K562 (cell line): ENCODE data around the gene TRAPPC2L. TPM values are rescaled to one million over a fixed set of nuclear protein-coding genes. Genes with fewer than 3 reads are reported as not detected.

Source experiments
- FIP1L1 ChIP-seq: fragments of 200-400 bp; formaldehyde crosslinking; IDR thresholded peaks from 2 replicates; pipeline ENCODE4 v1.6.1; 2018; ENCODE audit warnings: mild to moderate bottlenecking, low read depth, low read length; ENCODE audit not compliant: poor library complexity, severe bottlenecking
- TGIF2 ChIP-seq: sonication (generic); formaldehyde crosslinking; IDR thresholded peaks from 2 replicates; pipeline ENCODE4 v1.8.1; 2022; ENCODE audit warnings: mild to moderate bottlenecking, missing genetic modification reagents, moderate library complexity
- ZFP30 ChIP-seq: fragments of 250-450 bp; sonication (Bioruptor Pico); IDR thresholded peaks from 2 replicates; pipeline ENCODE4 v1.8.0; 2022; ENCODE audit warnings: moderate library complexity, mild to moderate bottlenecking, inconsistent platforms, borderline replicate concordance
- ZFX ChIP-seq: sonication (generic); formaldehyde crosslinking; IDR thresholded peaks from 2 replicates; pipeline ENCODE4 v1.8.0; 2022; ENCODE audit warnings: mild to moderate bottlenecking, missing genetic modification reagents, moderate library complexity
- polyA plus RNA-seq, 8 experiments: library from polyadenylated mRNA; depleted of rRNA in 4 of 8; stranded (reverse) in 5 of 8; unstranded in 3 of 8; fragments of >200 nt; fragmentation: Nextera tagmentation in 2 of 8; fragmentation: Illumina TruSeq in 1 of 8; extraction: Ambion mirVana in 2 of 8; extraction: Trizol in 1 of 8; gene quantifications; 2 replicates each; pipeline versions ENCODE4 v1.2.1 to v1.2.3, GENCODE V29; 2011 to 2014; ENCODE audit warnings: inconsistent platforms in 1 of 8, missing spikeins in 1 of 8
- total RNA-seq, 7 experiments: library from RNA; depleted of rRNA in 6 of 7; stranded (reverse); fragments of >200 nt in 6 of 7; fragmentation: Illumina TruSeq in 2 of 7; extraction: Trizol in 2 of 7; gene quantifications; 2 replicates each; pipeline versions ENCODE4 v1.2.1 to v1.2.3, GENCODE V29; 2011 to 2021; ENCODE audit warnings: low replicate concordance in 1 of 7
- TF ChIP-seq, protein P1 (sequence below): fragments of 200-800 bp; sonication (Bioruptor generic); IDR thresholded peaks from 2 replicates; pipeline ENCODE4 v1.6.1; 2017; ENCODE audit warnings: missing genetic modification characterization, missing compliant biosample characterization
- TF ChIP-seq, protein P2 (sequence below): fragments of 450-650 bp; IDR thresholded peaks from 2 replicates; pipeline ENCODE4 v1.6.1; 2017; ENCODE audit warnings: antibody characterized with exemption, mild to moderate bottlenecking

The TRAPPC2L gene
- total and polyA plus RNA-seq, 9 of the 15 experiments (the other 6 are each of a cell fraction or from before 2014, with no cell fraction given), result 60.4 to 398 (median 97.5) TPM

DNA sequence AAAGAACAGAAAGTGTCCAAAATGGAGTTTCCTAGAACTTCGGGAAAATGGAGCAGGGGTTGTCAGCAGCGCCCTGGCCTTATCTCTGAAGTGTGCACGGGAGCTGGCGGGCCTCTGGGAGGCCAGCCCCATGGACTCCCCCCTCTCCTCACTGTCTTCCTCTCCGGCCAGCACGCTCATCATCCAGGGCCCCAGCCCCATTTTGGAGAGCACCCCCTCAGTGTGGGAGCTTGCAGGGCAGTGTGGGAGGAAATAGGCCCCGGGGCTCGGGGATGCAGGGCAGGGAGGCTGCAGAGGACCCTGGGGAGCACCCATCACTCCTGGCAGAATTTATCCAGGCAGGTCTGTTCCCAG is 14.4 kb downstream of the TRAPPC2L start (continued):
- TF ChIP-seq FIP1L1, result peak; percentile 14
- no peak for TF ChIP-seq ZFP30 (CRISPR knock-in tag)
- 0 out of 2 replicates have a peak, but pooled peaks have one; percentile 18 for TF ChIP-seq TGIF2 (CRISPR knock-in tag)
- 0 out of 2 replicates have a peak, but pooled peaks have one; percentile 10 for TF ChIP-seq ZFX (CRISPR knock-in tag)
- TF ChIP-seq, protein P1, sequence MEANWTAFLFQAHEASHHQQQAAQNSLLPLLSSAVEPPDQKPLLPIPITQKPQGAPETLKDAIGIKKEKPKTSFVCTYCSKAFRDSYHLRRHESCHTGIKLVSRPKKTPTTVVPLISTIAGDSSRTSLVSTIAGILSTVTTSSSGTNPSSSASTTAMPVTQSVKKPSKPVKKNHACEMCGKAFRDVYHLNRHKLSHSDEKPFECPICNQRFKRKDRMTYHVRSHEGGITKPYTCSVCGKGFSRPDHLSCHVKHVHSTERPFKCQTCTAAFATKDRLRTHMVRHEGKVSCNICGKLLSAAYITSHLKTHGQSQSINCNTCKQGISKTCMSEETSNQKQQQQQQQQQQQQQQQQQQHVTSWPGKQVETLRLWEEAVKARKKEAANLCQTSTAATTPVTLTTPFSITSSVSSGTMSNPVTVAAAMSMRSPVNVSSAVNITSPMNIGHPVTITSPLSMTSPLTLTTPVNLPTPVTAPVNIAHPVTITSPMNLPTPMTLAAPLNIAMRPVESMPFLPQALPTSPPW (CRISPR knock-in tag), result peak; percentile 48; the same call in 1 of the 2 replicates
- TF ChIP-seq, protein P2, sequence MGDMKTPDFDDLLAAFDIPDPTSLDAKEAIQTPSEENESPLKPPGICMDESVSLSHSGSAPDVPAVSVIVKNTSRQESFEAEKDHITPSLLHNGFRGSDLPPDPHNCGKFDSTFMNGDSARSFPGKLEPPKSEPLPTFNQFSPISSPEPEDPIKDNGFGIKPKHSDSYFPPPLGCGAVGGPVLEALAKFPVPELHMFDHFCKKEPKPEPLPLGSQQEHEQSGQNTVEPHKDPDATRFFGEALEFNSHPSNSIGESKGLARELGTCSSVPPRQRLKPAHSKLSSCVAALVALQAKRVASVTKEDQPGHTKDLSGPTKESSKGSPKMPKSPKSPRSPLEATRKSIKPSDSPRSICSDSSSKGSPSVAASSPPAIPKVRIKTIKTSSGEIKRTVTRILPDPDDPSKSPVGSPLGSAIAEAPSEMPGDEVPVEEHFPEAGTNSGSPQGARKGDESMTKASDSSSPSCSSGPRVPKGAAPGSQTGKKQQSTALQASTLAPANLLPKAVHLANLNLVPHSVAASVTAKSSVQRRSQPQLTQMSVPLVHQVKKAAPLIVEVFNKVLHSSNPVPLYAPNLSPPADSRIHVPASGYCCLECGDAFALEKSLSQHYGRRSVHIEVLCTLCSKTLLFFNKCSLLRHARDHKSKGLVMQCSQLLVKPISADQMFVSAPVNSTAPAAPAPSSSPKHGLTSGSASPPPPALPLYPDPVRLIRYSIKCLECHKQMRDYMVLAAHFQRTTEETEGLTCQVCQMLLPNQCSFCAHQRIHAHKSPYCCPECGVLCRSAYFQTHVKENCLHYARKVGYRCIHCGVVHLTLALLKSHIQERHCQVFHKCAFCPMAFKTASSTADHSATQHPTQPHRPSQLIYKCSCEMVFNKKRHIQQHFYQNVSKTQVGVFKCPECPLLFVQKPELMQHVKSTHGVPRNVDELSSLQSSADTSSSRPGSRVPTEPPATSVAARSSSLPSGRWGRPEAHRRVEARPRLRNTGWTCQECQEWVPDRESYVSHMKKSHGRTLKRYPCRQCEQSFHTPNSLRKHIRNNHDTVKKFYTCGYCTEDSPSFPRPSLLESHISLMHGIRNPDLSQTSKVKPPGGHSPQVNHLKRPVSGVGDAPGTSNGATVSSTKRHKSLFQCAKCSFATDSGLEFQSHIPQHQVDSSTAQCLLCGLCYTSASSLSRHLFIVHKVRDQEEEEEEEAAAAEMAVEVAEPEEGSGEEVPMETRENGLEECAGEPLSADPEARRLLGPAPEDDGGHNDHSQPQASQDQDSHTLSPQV, result 0 out of 2 replicates have a peak, but pooled peaks have one; percentile 55
- TF ChIP-seq, all 486 proteins: peak for 17
